Stimulated activated CD4-positive, alpha-beta T cell treated with anti-CD3 and anti-CD28 coated beads, Interleukin-15, amount 100 ng/mL, for 24 hours (primary cell): ENCODE data around the gene LPIN3.

Source experiments
- DNase-seq: peaks from one replicate; pipeline ENCODE4 v3.0.0-alpha.2; 2020

LPIN3 gene

GRCh38 chr20:41367393-41367695, 26.7 kb downstream of the LPIN3 start:
- no peak for DNase-seq

GRCh38 chr20:41367956-41368355, 27.3 kb downstream of the LPIN3 start:
- DNase-seq: no peak

GRCh38 chr20:41369673-41370072, 29.1 kb downstream of the LPIN3 start:
- no peak for DNase-seq

- DNase-seq: no peak
Observed at GRCh38 chr20:41370176-41370575, 29.6 kb downstream of the LPIN3 start.

- no peak for DNase-seq
Observed at GRCh38 chr20:41371371-41371770, 30.8 kb downstream of the LPIN3 start.

GRCh38 chr20:41373251-41373783, 32.7 kb downstream of the LPIN3 start:
- no peak for DNase-seq

- DNase-seq: no peak
Observed at GRCh38 chr20:41373931-41374920, 33.6 kb downstream of the LPIN3 start.

- DNase-seq: no peak
Observed at GRCh38 chr20:41375846-41376245, 35.2 kb downstream of the LPIN3 start.

GRCh38 chr20:41376349-41376748, 35.7 kb downstream of the LPIN3 start:
- DNase-seq: no peak

GRCh38 chr20:41377275-41377674, 36.7 kb downstream of the LPIN3 start:
- no peak for DNase-seq

- DNase-seq: no peak
Observed at GRCh38 chr20:41379551-41379950, 38.9 kb downstream of the LPIN3 start.

- DNase-seq: no peak
Observed at GRCh38 chr20:41380551-41381193, 40.1 kb downstream of the LPIN3 start.

- no peak for DNase-seq
Observed at GRCh38 chr20:41382791-41383305, 42.2 kb downstream of the LPIN3 start.

- no peak for DNase-seq
Observed at GRCh38 chr20:41386502-41387427, 46.1 kb downstream of the LPIN3 start.

- DNase-seq: no peak
Observed at GRCh38 chr20:41387444-41387851, 46.8 kb downstream of the LPIN3 start.

- no peak for DNase-seq
Observed at GRCh38 chr20:41390889-41391288, 50.3 kb downstream of the LPIN3 start.

GRCh38 chr20:41391587-41392001, 51.0 kb downstream of the LPIN3 start:
- DNase-seq: no peak

- no peak for DNase-seq
Observed at GRCh38 chr20:41392295-41392694, 51.7 kb downstream of the LPIN3 start.

- no peak for DNase-seq
Observed at GRCh38 chr20:41392871-41393704, 52.5 kb downstream of the LPIN3 start.

- no peak for DNase-seq
Observed at GRCh38 chr20:41393705-41394066, 53.1 kb downstream of the LPIN3 start.

GRCh38 chr20:41394081-41394480, 53.5 kb downstream of the LPIN3 start:
- DNase-seq: no peak
